OCI-LY7 (cell line): Measurements from ENCODE around the gene ZG16B. TPM values are rescaled to one million over a fixed set of nuclear protein-coding genes. Genes with fewer than 3 reads are reported as not detected.

ENCODE experiments used
- BruUV-seq: library from RNA; stranded (reverse); fragments of 400-500 nt; replicated peaks from 2 replicates; lab custom pipeline; 2021; lab: Mats Ljungman, UMichigan
- CTCF ChIA-PET: fragments of 300-600 bp; sonication (Branson Sonifier 250); formaldehyde crosslinking; loops from one replicate; lab custom pipeline; 2022; ENCODE audit warnings: antibody characterized with exemption; ENCODE audit not compliant: unreplicated experiment; lab: Charles Lee
- POLR2A ChIA-PET: fragments of 300-600 bp; sonication (Branson Sonifier 250); formaldehyde crosslinking; loops from one replicate; lab custom pipeline; 2022; ENCODE audit warnings: antibody characterized with exemption; lab: Charles Lee
- DNase-seq: peaks from one replicate; pipeline ENCODE4 v3.0.0-alpha.2; 2015; ENCODE audit warnings: low spot score
- H2AFZ ChIP-seq: fragments of 200-600 bp; sonication (generic), shearing (Covaris generic); 2 replicates; pipeline ENCODE4 v1.6.1; 2014; ENCODE audit warnings: mild to moderate bottlenecking, antibody characterized with exemption, low read length, moderate library complexity
- H3K27ac ChIP-seq: fragments of 200-600 bp; sonication (generic); 2 replicates; pipeline ENCODE4 v1.5.1; 2014; ENCODE audit warnings: mixed run types, low read depth, mild to moderate bottlenecking, moderate library complexity, low read length, inconsistent platforms; ENCODE audit not compliant: poor library complexity, severe bottlenecking
- H3K36me3 ChIP-seq: fragments of 200-600 bp; sonication (generic); 2 replicates; pipeline ENCODE4 v1.6.1; 2014; ENCODE audit warnings: mild to moderate bottlenecking, antibody characterized with exemption, low read length, moderate library complexity, mixed read lengths; ENCODE audit not compliant: insufficient read depth
- H3K4me1 ChIP-seq: fragments of 200-600 bp; sonication (generic); 2 replicates; pipeline ENCODE4 v1.5.1; 2014; ENCODE audit warnings: mild to moderate bottlenecking, low read length; ENCODE audit not compliant: insufficient read depth, poor library complexity, severe bottlenecking
- H3K4me2 ChIP-seq: fragments of 200-600 bp; sonication (generic); 2 replicates; pipeline ENCODE4 v1.6.1; 2014; ENCODE audit warnings: mild to moderate bottlenecking, low read length
- H3K4me3 ChIP-seq: fragments of 200-600 bp; sonication (generic); 2 replicates; pipeline ENCODE4 v1.5.1; 2014; ENCODE audit warnings: mild to moderate bottlenecking, low read depth, low read length; ENCODE audit not compliant: poor library complexity, severe bottlenecking
- H3K79me2 ChIP-seq: fragments of 200-600 bp; sonication (generic); 2 replicates; pipeline ENCODE4 v1.6.1; 2016; ENCODE audit warnings: low read depth, mild to moderate bottlenecking, low read length, moderate library complexity, mixed read lengths; ENCODE audit not compliant: insufficient read depth
- H3K9me2 ChIP-seq: fragments of 200-600 bp; sonication (generic); 2 replicates; pipeline ENCODE4 v1.6.1; 2016; ENCODE audit warnings: mild to moderate bottlenecking, low read length, mixed read lengths; ENCODE audit not compliant: insufficient read depth
- H3K9me3 ChIP-seq: fragments of 200-600 bp; sonication (generic); 2 replicates; pipeline ENCODE4 v1.6.1; 2014; ENCODE audit warnings: mild to moderate bottlenecking, mixed run types, low read length, mixed read lengths
- H4K20me1 ChIP-seq: fragments of 200-600 bp; sonication (generic); 2 replicates; pipeline ENCODE4 v1.6.1; 2014; ENCODE audit warnings: mild to moderate bottlenecking, antibody characterized with exemption, low read length, moderate library complexity, mixed read lengths; ENCODE audit not compliant: insufficient read depth
- CTCF ChIP-seq: fragments of 200-600 bp; sonication (generic); conservative IDR thresholded peaks from 2 replicates; pipeline ENCODE4 v1.5.1; 2014; ENCODE audit warnings: mild to moderate bottlenecking, antibody characterized with exemption, low read length, moderate library complexity, mixed read lengths
- EZH2phosphoT487 ChIP-seq: fragments of 200-600 bp; sonication (generic); IDR thresholded peaks from 2 replicates; pipeline ENCODE4 v1.6.1; 2018; ENCODE audit warnings: low read depth, borderline replicate concordance, mild to moderate bottlenecking, mixed run types, antibody characterized with exemption, low read length, moderate library complexity, mixed read lengths
- intact Hi-C: fragments of 100-400 bp; cut with micrococcal nuclease; formaldehyde crosslinking; loops from one replicate; pipeline ENCODE4 v1.10.0; 2022; ENCODE audit not compliant: unreplicated experiment
- total RNA-seq, 2 experiments: library from RNA; depleted of rRNA in 1 of 2; stranded (reverse); fragments of >200 nt in 1 of 2; shearing (Covaris generic) in 1 of 2; gene quantifications; 2 replicates each; pipeline ENCODE4 v1.2.3, GENCODE V29; 2014 to 2022

Gene ZG16B
- total RNA-seq, 2 experiments from 2014 or later = 2.5 to 4.0 TPM

GRCh38 chr16:2838928-2839327 is 8.8 kb downstream of the ZG16B start:
- POLR2A ChIA-PET = interaction anchor here (1.8 kb wide), 1 partner anchor 29 kb away, joined by 4 read pairs; no protein-coding TSS in a partner anchor
- TF ChIP-seq CTCF (peak; percentile 85), EZH2phosphoT487 (no peak)
- peak; percentile 74 for DNase-seq

DNA sequence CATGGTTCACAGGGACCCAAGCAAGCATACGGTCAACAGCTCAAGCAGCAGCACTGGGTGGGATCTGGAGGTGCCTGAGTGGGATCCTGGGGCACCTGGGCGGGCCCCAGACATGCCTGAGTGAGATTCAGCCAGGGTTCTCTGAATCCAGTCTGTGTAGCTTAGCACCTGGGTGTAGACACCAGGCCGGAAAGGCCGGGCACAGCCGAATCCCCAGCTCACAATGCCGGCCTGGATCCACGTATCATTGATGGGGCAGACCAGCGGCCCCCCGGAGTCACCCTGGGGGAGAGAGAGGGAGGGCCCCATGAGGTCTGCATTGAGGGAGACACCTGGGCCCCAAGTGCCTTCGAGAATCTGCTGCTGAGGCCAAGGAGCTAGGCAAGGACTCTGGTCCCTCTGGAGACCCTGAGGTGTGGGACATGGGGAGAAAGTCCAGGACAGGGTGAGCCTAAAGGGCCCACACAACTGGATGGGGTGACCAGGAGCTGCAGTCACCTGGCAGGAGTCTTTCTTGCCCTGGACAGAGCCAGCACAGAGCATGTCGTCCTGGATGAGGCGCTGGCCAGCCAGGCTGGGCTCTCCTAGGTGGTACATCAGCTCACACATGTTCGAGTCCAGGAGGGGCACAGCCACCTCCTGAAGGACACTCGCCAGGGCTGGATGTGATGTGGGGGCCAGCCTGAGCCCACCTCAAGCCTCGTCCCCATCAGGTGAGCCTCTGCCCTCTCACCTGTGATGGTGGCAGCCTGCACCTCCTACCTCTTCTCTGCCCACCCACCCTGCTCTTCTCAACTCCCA is 9.7 kb downstream of the ZG16B start:
- Histone ChIP-seq H3K4me3 (no peak overlapping the region), H4K20me1 (no peaks in the 10 kb centered on the region), H3K4me2 (no peak overlapping the region), H3K79me2 (no peaks in the 10 kb centered on the region), H3K9me3 (no peaks in the 10 kb centered on the region), H3K9me2 (no peaks in the 10 kb centered on the region), H2AFZ (no peak overlapping the region), H3K36me3 (no peaks in the 10 kb centered on the region), H3K27ac (no peak overlapping the region), H3K4me1 (no peaks in the 10 kb centered on the region)
- DNase-seq = no peak
- intact Hi-C loops = loop anchor here (1.0 to 2.0 kb wide), 2 partner anchors 28 to 79 kb away; no protein-coding TSS in a partner anchor
- no TSS peak for BruUV-seq
- ChIA-PET POLR2A (interaction anchor here (1.8 kb wide), 1 partner anchor 28 kb away, joined by 4 read pairs; no protein-coding TSS in a partner anchor), CTCF (interaction anchor here (0.7 kb wide), 1 partner anchor 28 kb away, joined by 3 read pairs; no protein-coding TSS in a partner anchor)
- TF ChIP-seq EZH2phosphoT487 (no peak), CTCF (no peak)

More at GRCh38 chr16:2838928-2839327, 8.8 kb downstream of the ZG16B start:
- no peaks in the 10 kb centered on the region for H3K9me2 ChIP-seq
- no peaks in the 10 kb centered on the region for H4K20me1 ChIP-seq
- no peaks in the 10 kb centered on the region for H3K79me2 ChIP-seq
- BruUV-seq = no TSS peak
- H2AFZ ChIP-seq = no peak overlapping the region
- no peak overlapping the region for H3K27ac ChIP-seq
- no peaks in the 10 kb centered on the region for H3K9me3 ChIP-seq
- H3K4me2 ChIP-seq = no peak overlapping the region
- H3K4me3 ChIP-seq = no peak overlapping the region
- CTCF ChIA-PET = interaction anchor here (0.7 kb wide), 1 partner anchor 29 kb away, joined by 3 read pairs; no protein-coding TSS in a partner anchor
- no peaks in the 10 kb centered on the region for H3K36me3 ChIP-seq
- H3K4me1 ChIP-seq = no peaks in the 10 kb centered on the region
- intact Hi-C loops = loop anchor here (1.0 to 2.0 kb wide), 2 partner anchors 29 to 80 kb away; no protein-coding TSS in a partner anchor
